Keratinocyte (primary cell): ENCODE data around the gene CHD2.

Source experiments
- EZH2 ChIP-seq: IDR thresholded peaks from one replicate; pipeline ENCODE4 v1.6.1; 2012; ENCODE audit warnings: inconsistent platforms, mild to moderate bottlenecking, low read length, moderate library complexity
- TF ChIP-seq, protein P1 (sequence below), 3 experiments: IDR thresholded peaks in 1 of 3; conservative IDR thresholded peaks in 1 of 3; optimal IDR thresholded peaks in 1 of 3; 2 replicates in 2 of 3; 3 replicates in 1 of 3; pipeline versions ENCODE3 to v1.5.1; 2011; ENCODE audit warnings: low read length in 3 of 3, mild to moderate bottlenecking in 3 of 3, moderate library complexity in 2 of 3, control low read depth in 1 of 3, inconsistent platforms in 1 of 3; ENCODE audit not compliant: insufficient read depth in 2 of 3; ENCODE audit errors: extremely low read depth in 1 of 3

DNA sequence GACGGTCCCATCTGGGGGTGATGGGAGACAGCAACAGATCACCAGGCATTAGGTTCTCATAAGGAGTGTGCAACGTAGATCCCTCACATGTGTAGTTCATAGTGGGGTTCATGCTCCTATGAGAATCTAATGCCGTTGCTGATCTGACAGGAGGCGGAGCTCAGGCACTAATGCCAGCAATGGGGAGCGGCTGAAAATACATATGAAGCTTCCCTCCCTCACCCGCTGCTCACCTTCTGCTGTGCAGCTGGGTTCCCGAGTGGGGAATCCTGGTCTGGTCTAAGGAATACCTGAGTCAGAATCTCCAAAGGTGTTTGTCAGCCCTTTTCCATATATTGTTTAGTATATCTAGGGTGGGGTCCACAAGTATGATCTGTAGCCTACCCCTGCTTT is 52.3 kb downstream of the CHD2 start:
- TF ChIP-seq, protein P1, sequence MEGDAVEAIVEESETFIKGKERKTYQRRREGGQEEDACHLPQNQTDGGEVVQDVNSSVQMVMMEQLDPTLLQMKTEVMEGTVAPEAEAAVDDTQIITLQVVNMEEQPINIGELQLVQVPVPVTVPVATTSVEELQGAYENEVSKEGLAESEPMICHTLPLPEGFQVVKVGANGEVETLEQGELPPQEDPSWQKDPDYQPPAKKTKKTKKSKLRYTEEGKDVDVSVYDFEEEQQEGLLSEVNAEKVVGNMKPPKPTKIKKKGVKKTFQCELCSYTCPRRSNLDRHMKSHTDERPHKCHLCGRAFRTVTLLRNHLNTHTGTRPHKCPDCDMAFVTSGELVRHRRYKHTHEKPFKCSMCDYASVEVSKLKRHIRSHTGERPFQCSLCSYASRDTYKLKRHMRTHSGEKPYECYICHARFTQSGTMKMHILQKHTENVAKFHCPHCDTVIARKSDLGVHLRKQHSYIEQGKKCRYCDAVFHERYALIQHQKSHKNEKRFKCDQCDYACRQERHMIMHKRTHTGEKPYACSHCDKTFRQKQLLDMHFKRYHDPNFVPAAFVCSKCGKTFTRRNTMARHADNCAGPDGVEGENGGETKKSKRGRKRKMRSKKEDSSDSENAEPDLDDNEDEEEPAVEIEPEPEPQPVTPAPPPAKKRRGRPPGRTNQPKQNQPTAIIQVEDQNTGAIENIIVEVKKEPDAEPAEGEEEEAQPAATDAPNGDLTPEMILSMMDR (optimal IDR thresholded peaks at IDR 0.05 in 1 of 3, IDR thresholded peaks at IDR 0.05 in 1 of 3, conservative IDR thresholded peaks at IDR 0.05 in 1 of 3; ENCODE audit: extremely low read depth in 1 of 3, insufficient read depth in 2 of 3, low read length in 3 of 3): no peak
- no peak for TF ChIP-seq EZH2
